HG03039 (cell line): ENCODE results near the gene CPD.
A peak's percentile ranks its signal among the peaks of the same experiment; 100 is the strongest.
"Not testable (repeated sequence)": the region's sequence is repeated elsewhere in the genome, so short reads cannot be mapped to it uniquely, and the experiment has no call there.

ENCODE experiments used
- ATAC-seq: cut with Tn5 transposase; IDR thresholded peaks from one replicate; pipeline ENCODE4 v1.9.1; 2021; ENCODE audit warnings: mild to moderate bottlenecking, moderate library complexity; ENCODE audit not compliant: unreplicated experiment

CPD gene

DNA sequence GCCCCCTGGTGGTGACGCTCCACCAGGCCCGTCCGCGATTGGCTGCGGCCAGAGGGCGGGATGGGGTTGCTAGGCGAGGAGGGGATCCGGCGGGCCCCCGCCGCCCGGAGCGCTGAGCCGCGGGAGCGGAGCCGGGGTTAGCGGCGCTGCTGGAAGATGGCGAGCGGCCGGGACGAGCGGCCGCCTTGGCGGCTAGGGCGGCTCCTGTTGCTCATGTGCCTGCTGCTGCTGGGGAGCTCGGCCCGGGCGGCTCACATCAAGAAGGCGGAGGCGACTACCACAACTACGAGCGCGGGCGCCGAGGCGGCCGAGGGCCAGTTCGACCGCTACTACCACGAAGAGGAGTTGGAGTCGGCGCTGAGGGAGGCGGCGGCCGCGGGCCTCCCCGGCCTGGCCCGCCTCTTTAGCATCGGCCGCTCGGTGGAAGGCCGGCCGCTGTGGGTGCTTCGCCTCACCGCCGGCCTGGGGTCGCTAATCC is at the start of gene CPD:
TSS of gene CPD (plus strand) at position 103 of the 478 bp plus-strand sequence. CDS start at position 157, 54 bp downstream.
- peak; percentile 84 for ATAC-seq

DNA sequence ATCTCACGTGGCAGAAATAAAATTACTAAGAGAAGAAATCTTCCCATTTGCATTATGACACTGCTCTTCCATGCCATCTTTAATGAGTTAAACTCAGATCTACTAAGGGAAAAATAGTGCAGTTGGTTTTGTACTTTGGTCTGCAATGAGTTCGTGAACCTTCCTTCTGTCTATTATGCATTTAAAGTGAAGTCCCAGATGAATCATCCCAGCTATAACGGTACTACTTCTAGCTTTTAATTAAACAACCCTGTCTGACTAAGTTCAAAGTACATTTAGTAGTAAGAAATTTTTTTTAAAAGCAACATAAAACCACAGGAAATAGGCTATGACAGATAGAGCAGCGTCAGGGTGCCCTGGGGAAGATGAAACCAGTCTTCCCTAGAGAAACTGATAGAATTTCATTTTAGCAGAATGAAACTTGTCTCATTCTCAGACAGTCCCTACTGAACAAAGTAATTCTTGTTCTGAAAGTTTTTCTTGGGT is 46.6 kb upstream of the CPD start:
- ATAC-seq: no peak

GRCh38 chr17:30333503-30334360 is 45.0 kb upstream of the CPD start, which contains the start of gene TMIGD1:
TMIGD1 (minus strand) TSS chr17:30334057; CDS start chr17:30332133, 1,924 bp downstream.
- ATAC-seq: no peak

DNA sequence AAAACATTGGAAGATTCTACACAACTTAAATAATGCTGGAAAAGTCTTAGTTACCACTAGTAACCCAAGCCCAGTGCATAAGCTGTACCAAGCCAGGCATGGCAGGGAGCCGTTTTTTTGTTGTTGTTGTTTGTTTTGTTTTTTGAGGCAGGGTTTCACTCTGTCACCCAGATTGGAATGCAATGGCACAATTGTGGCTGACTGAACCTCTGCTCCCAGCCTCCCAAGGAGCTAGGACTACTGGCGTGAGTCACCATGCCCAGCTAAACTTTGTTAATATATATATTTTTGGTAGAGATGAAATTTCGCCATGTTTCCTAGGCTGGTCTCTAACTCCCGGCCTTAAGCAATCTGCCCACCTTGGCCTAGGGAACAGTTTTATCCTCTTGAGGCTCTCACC is 44.3 kb upstream of the CPD start:
- ATAC-seq: no peak

DNA sequence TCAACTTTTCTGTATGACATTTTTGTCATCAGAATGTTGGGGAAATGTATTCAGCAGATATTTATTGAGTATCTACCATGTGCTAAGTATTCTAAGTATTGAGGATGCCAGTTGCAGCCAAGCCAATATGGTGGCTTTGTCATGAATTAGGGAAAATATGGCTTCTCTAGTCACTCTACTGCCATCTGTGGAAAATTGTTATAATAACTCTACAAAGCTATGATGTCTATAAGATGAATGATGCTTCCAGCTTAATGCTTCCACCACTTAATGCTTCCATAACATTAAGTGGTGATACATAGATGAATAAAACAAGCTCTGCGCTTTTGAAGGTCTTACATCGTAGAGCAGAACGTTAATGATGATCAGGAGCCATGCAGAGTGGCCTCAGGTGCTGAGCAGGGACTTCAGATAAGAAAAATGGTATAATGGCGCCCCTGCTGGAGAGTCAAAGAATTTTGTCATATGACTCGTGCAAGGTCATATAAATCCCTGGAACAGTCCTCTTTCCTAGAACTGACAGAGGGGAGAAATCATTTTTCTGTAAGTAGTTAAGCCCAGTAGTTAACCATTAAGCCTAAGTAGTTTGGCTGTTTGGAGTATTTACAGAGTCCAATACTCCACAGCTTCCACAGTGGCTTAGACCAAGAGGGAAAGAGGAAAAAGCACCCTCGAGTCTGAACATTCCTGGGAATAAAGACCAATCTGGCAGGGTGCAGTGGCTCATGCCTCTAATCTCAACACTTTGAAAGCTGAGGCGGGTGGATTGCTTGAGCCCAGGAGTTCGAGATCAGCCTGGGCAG is 42.2 kb upstream of the CPD start:
- ATAC-seq: no peak

GRCh38 chr17:30337393-30337999 is 41.2 kb upstream of the CPD start:
- no peak for ATAC-seq

GRCh38 chr17:30339086-30339485 is 39.6 kb upstream of the CPD start:
- no peak for ATAC-seq

DNA sequence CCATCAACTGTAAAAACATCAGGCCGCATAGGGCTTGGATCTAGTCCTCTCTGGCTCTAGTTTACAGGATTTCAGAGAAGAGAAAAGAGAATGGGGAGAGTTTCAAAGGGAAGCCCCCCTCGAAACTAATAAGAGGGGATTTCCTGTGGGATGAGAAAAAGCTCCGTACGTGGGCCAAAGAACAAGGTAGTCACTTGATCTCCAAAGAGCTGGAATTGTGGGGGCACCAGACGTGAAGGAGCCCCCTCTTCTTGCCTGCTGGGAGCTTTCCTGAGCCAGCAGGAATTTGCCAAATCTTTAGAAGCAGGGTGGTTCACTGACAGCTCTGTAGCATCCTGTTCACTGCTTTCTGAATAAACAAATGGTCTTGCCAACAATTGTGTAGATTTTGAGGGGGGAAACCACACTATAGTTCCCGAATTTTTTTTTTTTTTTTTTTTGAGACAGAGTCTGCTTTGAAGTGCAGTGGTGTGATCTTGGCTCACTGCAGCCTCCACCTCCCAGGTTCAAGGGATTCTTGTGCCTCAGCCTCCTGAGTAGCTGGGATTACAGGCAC is 37.8 kb upstream of the CPD start:
- ATAC-seq: no peak

DNA sequence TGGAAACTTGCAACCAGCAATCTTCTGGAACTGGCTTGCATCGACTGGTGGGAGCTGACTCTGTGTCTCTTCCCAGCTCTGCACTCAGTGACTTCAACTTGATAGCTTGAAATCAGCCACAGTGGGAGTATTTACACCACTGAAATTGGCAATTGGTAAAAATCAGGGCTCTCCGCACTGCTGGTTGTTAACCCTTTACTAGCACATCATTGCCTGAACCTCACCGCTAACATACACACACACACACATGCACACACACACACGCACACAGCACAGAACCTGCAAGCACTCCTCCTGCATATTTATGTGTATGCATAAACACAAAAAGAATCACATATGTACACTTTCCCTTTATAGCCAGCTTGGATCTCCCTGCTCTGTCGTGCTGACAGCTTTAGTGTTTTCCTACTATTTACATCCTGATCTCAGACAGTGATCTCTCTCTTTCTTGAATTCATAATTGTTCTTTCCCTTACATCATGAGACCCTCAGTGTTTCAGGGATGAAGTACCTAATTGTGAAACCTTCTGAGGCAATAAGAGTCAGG is 37.0 kb upstream of the CPD start:
- ATAC-seq: no peak

- not testable (repeated sequence) for ATAC-seq
Observed at GRCh38 chr17:30343244-30343643, 35.5 kb upstream of the CPD start.

DNA sequence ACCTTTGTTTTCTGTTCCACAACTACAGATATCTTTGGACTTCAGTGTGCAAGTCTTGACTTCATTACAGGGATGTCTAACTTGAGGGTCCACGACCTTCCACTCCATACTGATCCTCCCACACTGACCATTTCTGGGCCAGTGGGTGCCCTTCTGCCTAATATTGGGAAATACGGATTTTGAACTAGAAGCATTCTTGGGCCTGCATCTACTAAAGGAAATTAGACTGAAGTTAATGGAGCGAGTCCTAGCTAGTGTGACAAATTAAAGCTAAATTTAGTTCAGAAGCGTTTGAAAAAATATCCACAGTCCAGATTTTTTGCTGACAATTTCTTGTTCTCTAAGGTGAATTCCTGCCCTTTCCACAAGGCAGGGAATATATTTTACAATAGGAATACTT is 34.9 kb upstream of the CPD start:
- ATAC-seq: no peak

DNA sequence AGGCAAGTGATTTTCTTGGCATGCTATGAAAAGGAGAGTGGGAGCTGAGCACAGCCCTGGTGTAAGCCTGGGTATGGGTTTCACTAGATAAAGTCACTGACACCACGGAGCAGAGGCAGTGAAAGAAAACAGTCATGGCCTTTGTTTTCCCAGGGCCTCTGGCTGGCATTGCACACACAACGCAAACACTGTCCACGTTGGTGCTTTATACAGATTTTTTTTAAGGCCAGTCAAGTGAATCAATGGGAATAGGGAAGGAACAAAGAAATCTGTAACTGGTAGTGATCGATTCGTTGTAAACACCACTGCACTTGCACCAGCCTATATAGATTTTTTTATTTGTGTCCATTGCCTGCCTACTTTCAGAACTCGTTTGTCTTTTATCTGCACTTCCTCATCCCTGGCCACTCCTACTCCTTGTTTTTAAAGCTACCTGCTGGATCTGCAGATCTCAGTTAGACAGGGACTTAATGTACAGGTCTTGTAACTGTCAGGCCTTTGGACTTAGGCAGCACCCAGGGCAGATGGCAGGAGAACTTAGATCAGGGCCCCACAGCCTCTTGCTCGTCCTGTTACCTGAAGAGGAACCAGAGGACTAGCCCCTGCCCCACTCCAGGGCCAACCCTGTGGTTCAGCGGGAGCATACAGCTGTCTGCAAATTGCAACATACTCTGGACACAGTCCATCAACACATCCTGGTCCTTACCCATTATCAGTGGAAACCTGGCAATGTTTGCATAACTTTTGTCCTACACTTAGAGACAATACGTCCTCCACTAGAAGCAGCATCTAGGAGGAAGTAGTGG is 34.2 kb upstream of the CPD start:
- no peak for ATAC-seq

GRCh38 chr17:30345089-30345433 is 33.7 kb upstream of the CPD start:
- no peak for ATAC-seq

GRCh38 chr17:30345527-30346075 is 33.1 kb upstream of the CPD start:
- ATAC-seq: no peak

DNA sequence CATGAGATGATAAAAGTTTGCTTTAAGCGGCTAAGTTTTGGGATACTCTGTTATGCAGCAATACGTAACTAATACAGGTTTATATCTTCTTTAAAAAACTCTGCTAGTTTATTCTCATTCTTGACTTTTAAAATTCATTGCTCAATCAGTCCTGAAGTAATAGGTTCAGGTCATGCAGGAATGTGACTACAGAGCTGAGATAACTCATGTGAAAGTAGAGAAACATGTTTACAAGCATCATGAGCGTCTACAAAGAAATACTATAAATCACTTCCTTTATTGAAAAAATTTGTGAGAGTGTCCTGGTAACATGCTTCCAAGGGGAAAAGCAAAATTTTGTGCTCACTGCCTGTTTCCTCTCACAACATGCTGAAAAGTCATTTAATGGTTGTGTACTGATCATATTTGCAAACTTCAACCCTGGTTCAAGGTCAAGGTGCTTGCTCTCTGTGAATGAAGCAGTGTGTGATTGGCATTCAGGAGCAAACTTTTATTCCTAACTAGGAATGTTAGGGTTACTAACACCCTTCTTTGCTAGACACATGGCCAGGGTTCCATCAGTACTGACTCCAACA is 32.4 kb upstream of the CPD start:
- no peak for ATAC-seq

GRCh38 chr17:30347488-30347887 is 31.2 kb upstream of the CPD start:
- ATAC-seq: no peak

GRCh38 chr17:30349252-30349651 is 29.5 kb upstream of the CPD start:
- no peak for ATAC-seq

GRCh38 chr17:30351263-30351662 is 27.5 kb upstream of the CPD start:
- ATAC-seq: not testable (repeated sequence)

DNA sequence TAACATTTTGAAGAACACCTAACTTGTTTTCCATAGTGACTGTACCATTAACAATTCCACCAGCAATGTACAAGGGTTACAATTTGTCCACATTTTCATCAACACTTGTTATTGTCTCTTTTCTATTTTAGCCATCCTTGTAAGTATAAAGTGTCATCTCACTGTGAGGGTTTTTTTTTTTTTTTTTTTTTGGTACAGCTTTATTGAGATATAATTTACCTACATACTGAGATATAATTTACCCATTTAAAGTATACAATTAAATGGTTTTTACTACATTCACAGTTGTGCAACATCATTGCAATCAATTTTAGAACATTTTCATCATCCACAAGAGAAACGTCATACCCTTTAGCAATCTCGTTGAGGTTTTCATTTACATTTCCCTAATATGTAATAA is 27.0 kb upstream of the CPD start:
- no peak for ATAC-seq
